Central memory CD8-positive, alpha-beta T cell (primary cell): ENCODE data around the gene GPR89A.
"Not testable (repeated sequence)": the region's sequence is repeated elsewhere in the genome, so short reads cannot be mapped to it uniquely, and the experiment has no call there.

Experiments used
- ATAC-seq: fragments of 150-1000 bp; cut with Tn5 transposase; replicated peaks from 2 replicates; pipeline ENCODE4 v1.10.0; 2022; ENCODE audit warnings: mild to moderate bottlenecking, moderate FRiP score, moderate number of reproducible peaks; ENCODE audit not compliant: poor library complexity, severe bottlenecking; ENCODE audit errors: extremely low read depth
- DNase-seq, 2 donors: peaks; one replicate each; pipeline ENCODE4 v3.0.0; 2021; ENCODE audit warnings: low spot score in 2 of 2
- H3K27ac Mint-ChIP-seq: one replicate; pipeline ENCODE4 v1.8.0; 2022; ENCODE audit warnings: low read depth, mild to moderate bottlenecking, moderate library complexity, mixed read lengths
- H3K27me3 Mint-ChIP-seq: one replicate; pipeline ENCODE4 v1.8.0; 2022; ENCODE audit warnings: mixed read lengths
- H3K36me3 Mint-ChIP-seq: one replicate; pipeline ENCODE4 v1.8.0; 2022; ENCODE audit warnings: mild to moderate bottlenecking, moderate library complexity, mixed read lengths; ENCODE audit not compliant: insufficient read depth
- H3K4me1 Mint-ChIP-seq: one replicate; pipeline ENCODE4 v1.8.0; 2022; ENCODE audit warnings: mixed read lengths
- H3K4me3 Mint-ChIP-seq: one replicate; pipeline ENCODE4 v1.8.0; 2022; ENCODE audit warnings: mild to moderate bottlenecking, moderate library complexity, mixed read lengths
- H3K9me3 Mint-ChIP-seq: one replicate; pipeline ENCODE4 v1.8.0; 2022; ENCODE audit warnings: mixed read lengths

The GPR89A gene

GRCh38 chr1:145607833-145608733, at the start of gene GPR89A:
GPR89A (plus strand) TSS chr1:145607988; CDS start chr1:145608134, 146 bp downstream.
- not testable (repeated sequence) for H3K27me3 Mint-ChIP-seq, H3K9me3 Mint-ChIP-seq, H3K36me3 Mint-ChIP-seq
- Mint-ChIP-seq H3K4me1 (peaks cover 27% of the 10 kb centered on the region), H3K27ac (peak within 1 kb of the TSS; percentile 87), H3K4me3 (peak within 1 kb of the TSS; percentile 83)
- DNase-seq (peak; percentile 88 to 91), ATAC-seq (peak; percentile 94)

DNA sequence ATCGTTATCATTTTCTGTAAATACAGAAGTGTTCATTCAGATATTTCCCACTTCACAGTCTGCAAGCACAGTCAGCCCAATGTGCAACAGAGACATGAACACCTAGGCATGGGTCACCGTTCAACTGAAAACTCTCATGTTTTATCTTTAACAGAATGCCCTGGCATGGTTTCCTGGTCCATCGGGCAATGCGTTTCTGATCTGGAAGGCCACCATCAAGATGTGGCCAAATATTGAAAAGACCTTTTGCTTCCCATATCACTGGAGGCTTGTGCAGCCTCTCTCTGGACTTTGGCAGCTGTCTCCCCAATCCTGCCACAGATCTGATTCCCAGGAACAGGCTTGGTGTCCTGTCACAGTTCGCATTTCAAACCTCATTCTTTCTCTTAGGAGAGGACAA, 21.0 kb upstream of the GPR89A start:
- not testable (repeated sequence) for H3K27me3 Mint-ChIP-seq, H3K36me3 Mint-ChIP-seq, DNase-seq, H3K4me3 Mint-ChIP-seq, H3K9me3 Mint-ChIP-seq, H3K4me1 Mint-ChIP-seq, ATAC-seq, H3K27ac Mint-ChIP-seq

DNA sequence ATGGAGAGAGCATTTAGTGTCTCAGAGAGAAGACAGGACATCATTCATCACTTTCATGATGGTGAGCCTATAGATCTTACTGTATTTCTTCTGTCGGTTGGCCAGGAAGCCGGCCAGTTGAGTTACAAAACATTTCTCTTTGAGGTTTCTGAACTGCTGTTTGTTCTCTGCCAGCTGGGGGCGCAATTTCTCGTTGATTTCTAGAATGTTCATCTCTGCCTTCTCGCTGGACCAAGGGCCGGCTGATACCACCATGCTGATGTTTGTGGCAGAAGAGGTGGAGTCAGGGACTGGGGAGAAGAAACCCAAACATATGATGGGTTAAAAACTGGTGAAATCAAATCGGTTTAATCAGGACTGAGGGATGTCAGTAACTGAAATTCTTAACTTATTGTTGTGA, 17.0 kb upstream of the GPR89A start:
- not testable (repeated sequence) for H3K27me3 Mint-ChIP-seq, H3K27ac Mint-ChIP-seq, H3K9me3 Mint-ChIP-seq, ATAC-seq, H3K4me3 Mint-ChIP-seq, H3K4me1 Mint-ChIP-seq, H3K36me3 Mint-ChIP-seq
- peak in 1 of 2 donors; percentile 23 for DNase-seq

DNA sequence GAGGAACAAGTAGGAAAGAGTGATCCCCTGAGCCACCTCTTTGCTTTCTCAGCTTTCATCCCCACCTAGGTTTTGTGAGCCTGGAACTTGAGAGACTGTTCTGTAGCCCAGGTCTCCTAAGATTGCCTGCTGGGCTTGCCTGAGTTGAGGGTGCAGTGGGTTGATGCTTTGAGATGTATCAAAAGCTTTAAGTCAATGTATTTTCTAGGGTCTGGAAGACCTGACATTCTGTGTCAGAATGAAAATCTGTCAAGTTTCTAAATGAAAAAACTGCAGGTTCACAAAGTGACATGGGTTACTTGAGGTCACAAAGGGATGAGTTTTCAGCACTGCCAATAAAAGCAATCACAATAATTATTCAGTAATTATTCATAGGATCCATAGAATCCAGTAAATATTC, 15.4 kb upstream of the GPR89A start:
- not testable (repeated sequence) for H3K27ac Mint-ChIP-seq, ATAC-seq, H3K27me3 Mint-ChIP-seq, H3K4me1 Mint-ChIP-seq, H3K4me3 Mint-ChIP-seq, H3K9me3 Mint-ChIP-seq, H3K36me3 Mint-ChIP-seq, DNase-seq

- not testable (repeated sequence) for ATAC-seq, H3K27me3 Mint-ChIP-seq, H3K27ac Mint-ChIP-seq, DNase-seq, H3K36me3 Mint-ChIP-seq, H3K9me3 Mint-ChIP-seq, H3K4me1 Mint-ChIP-seq, H3K4me3 Mint-ChIP-seq
Observed at GRCh38 chr1:145595421-145595820, 12.4 kb upstream of the GPR89A start.

DNA sequence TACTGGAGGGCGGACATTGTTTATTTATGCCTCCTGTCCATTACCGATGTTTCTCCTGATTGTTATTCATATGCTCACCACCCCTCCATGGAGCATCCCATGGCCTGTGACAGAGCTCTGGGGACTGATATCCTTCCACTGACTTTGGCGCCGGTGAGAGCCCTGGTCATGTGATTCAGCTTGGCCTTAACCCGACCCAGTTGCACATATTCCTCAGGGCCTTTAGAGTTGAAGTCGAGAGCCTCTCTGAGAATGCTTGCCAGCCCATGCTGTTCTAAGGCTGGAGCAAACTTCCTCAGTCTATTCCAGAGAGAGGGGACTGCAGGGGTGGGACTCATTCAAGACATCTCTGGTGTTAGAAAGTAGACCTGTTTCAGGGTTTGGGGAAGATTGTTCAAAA, 11.6 kb upstream of the GPR89A start:
- ATAC-seq, H3K36me3 Mint-ChIP-seq, H3K4me3 Mint-ChIP-seq, DNase-seq, H3K9me3 Mint-ChIP-seq, H3K4me1 Mint-ChIP-seq, H3K27ac Mint-ChIP-seq, H3K27me3 Mint-ChIP-seq: not testable (repeated sequence)

DNA sequence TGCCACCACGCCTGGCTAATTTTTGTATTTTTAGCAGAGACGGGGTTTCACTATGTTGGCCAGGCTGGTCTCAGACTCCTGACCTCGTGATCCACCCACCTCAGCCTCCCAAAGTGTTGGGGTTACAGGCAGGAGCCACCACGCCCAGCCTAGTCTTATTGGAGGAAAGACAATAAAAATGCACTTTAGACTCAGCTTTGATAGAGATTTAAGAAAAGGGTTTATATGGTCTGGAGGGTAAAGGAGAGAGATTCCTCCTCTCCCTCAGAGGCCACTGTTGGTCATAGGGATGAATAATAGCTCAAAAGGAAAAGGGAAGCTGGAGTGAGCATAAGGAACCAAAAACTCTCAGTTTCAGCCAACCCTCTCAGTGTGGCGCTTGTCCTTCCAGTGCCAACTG, 8.4 kb upstream of the GPR89A start:
- not testable (repeated sequence) for H3K9me3 Mint-ChIP-seq, H3K27me3 Mint-ChIP-seq, H3K4me1 Mint-ChIP-seq, DNase-seq, ATAC-seq, H3K36me3 Mint-ChIP-seq, H3K4me3 Mint-ChIP-seq, H3K27ac Mint-ChIP-seq

DNA sequence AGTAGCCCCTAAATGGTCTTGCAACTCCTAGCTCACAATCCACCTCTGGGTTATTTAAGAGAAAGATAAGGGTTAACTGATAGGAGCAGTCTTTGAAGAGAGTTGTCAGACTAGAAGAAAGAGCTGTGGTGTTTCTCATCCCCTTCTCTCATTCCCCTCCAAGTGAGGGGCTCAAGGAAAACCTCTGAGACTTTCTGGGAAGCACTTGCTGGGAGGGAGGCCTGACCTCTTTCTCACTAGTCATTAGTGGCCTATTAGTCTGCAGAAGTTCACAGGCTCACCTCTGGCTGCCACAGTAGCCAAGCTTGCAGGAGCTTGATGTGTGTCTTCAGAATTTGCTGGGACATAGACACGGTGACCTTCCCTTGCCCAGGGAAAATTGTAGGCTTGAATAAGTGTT, 6.2 kb upstream of the GPR89A start:
- Mint-ChIP-seq H3K36me3 (no peaks in the 10 kb centered on the region), H3K27ac (no peak overlapping the region), H3K4me3 (no peak overlapping the region), H3K9me3 (no peaks in the 10 kb centered on the region), H3K4me1 (no peaks in the 10 kb centered on the region), H3K27me3 (no peaks in the 10 kb centered on the region)
- ATAC-seq, result no peak
- no peak for DNase-seq

GRCh38 chr1:145606840-145607239, 948 bp upstream of the GPR89A start:
- not testable (repeated sequence) for H3K36me3 Mint-ChIP-seq, H3K9me3 Mint-ChIP-seq, H3K27me3 Mint-ChIP-seq, H3K4me3 Mint-ChIP-seq, DNase-seq, H3K27ac Mint-ChIP-seq, ATAC-seq
- peaks cover 22% of the 10 kb centered on the region for H3K4me1 Mint-ChIP-seq

- H3K4me3 Mint-ChIP-seq, ATAC-seq, DNase-seq, H3K9me3 Mint-ChIP-seq, H3K27me3 Mint-ChIP-seq, H3K36me3 Mint-ChIP-seq: not testable (repeated sequence)
- peak overlapping the region; percentile 87 for H3K27ac Mint-ChIP-seq
- peaks cover 26% of the 10 kb centered on the region for H3K4me1 Mint-ChIP-seq
Observed at GRCh38 chr1:145607289-145607688, 499 bp upstream of the GPR89A start.

GRCh38 chr1:145610744-145611143, 3.0 kb downstream of the GPR89A start:
- ATAC-seq, result not testable (repeated sequence)

GRCh38 chr1:145620073-145620472, 12.3 kb downstream of the GPR89A start:
- not testable (repeated sequence) for H3K36me3 Mint-ChIP-seq, DNase-seq, H3K4me3 Mint-ChIP-seq, H3K27ac Mint-ChIP-seq, H3K4me1 Mint-ChIP-seq, ATAC-seq, H3K27me3 Mint-ChIP-seq, H3K9me3 Mint-ChIP-seq

More at GRCh38 chr1:145610744-145611143, 3.0 kb downstream of the GPR89A start:
- H3K27ac Mint-ChIP-seq, result peak overlapping the region; percentile 22
- not testable (repeated sequence) for H3K36me3 Mint-ChIP-seq, DNase-seq, H3K27me3 Mint-ChIP-seq, H3K9me3 Mint-ChIP-seq
- peaks cover 32% of the 10 kb centered on the region for H3K4me1 Mint-ChIP-seq
- peak overlapping the region; percentile 30 for H3K4me3 Mint-ChIP-seq

- not testable (repeated sequence) for H3K4me1 Mint-ChIP-seq, ATAC-seq, H3K36me3 Mint-ChIP-seq, H3K4me3 Mint-ChIP-seq, DNase-seq, H3K27me3 Mint-ChIP-seq, H3K27ac Mint-ChIP-seq, H3K9me3 Mint-ChIP-seq
Observed at GRCh38 chr1:145622177-145622576, 14.4 kb downstream of the GPR89A start.
